ENCODE data around the gene METTL16. TPM values are rescaled to one million over a fixed set of nuclear protein-coding genes. Genes with fewer than 3 reads are reported as not detected.

The METTL16 gene
- total RNA-seq, 1 experiment from 2014 or later: 54.1 TPM

DNA sequence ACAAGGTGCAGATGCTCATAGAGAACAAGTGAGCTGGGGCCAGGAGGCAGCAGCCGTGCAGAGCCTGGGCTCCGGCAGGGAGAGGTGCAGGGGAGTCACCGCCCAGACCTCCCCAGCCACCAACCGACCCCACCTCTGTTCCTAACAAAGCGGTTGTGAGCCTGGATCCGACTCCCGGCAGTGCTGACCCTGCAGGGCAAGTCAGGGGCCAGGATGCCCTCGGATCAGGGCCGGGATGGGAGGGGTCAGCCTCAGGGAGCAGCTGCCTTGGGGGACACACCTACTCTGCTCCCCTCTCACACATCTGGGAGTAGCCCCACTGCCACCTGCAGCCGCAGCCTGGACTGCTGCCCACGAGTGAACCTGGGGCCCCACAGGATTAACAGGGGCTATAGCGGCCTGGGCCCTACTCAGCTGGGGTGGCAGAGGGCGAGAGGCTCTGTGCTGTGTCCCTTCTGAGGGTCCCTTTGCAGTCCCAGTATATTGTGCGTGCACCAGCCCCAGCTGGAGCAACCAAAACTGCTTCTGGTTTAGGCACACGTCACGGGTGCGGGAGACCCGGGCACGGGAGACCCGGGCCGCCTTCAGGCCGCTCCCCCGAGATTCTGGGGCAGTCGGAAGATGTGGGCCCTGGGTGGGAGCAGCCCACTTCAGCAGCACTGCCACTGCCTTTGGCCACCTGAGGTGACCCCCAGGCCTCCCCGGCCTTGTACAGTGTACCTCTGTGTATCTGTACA lies 132.0 kb downstream of the METTL16 start:
- DNase-seq (ENCODE audit: low spot score) (no peak), ATAC-seq (no peak)
- ChIA-PET CTCF (interaction anchor here (1.4 to 7.4 kb wide), 4 partner anchors 10 to 37 kb away, joined by 7 to 268 read pairs (median 38); no protein-coding TSS in a partner anchor), POLR2A (no interaction called here)
- no peaks in the 10 kb centered on the region for H3K9me3 Mint-ChIP-seq
- TF ChIP-seq TP53 (CRISPR knock-in tag; IDR thresholded peaks at IDR 0.05): no peak
- TF ChIP-seq, protein P1, sequence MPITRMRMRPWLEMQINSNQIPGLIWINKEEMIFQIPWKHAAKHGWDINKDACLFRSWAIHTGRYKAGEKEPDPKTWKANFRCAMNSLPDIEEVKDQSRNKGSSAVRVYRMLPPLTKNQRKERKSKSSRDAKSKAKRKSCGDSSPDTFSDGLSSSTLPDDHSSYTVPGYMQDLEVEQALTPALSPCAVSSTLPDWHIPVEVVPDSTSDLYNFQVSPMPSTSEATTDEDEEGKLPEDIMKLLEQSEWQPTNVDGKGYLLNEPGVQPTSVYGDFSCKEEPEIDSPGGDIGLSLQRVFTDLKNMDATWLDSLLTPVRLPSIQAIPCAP (CRISPR knock-in tag; IDR thresholded peaks at IDR 0.05): no peak
- no peak for TF ChIP-seq ZBTB21 (CRISPR knock-in tag; IDR thresholded peaks at IDR 0.05; ENCODE audit: borderline replicate concordance)
- no peak for TF ChIP-seq ZNF121 (CRISPR knock-in tag; IDR thresholded peaks at IDR 0.05)
- H3K4me3 Mint-ChIP-seq: no peak overlapping the region
- H3K27me3 Mint-ChIP-seq (ENCODE audit: low read depth): no peaks in the 10 kb centered on the region
- H3K4me1 Mint-ChIP-seq: peaks cover 10% of the 10 kb centered on the region
- peaks cover 9% of the 10 kb centered on the region; the same call in 1 of the 2 replicates for H3K36me3 Mint-ChIP-seq
- no peak overlapping the region for H3K27ac Mint-ChIP-seq

DNA sequence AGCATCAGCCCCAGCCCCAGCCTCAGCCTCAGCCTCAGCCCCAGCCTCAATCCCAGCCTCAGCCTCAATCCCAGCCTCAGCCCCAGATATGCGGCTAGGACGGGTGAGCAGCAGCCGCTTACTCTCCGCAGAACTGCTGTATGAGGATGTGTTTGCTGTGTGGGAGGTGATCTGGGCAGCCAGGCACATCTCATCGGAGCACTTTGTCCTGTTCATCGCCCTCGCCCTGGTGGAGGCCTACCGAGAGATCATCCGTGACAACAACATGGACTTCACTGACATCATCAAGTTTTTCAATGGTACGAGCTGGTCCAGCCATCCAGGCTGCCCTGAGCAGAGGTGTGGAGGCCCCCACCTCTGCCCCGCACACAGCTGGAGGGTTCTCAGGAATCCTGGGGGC lies 132.8 kb downstream of the METTL16 start:
- ChIA-PET CTCF (interaction anchor here (1.4 to 6.7 kb wide), 3 partner anchors 9 to 37 kb away, joined by 7 to 67 read pairs (median 9); no protein-coding TSS in a partner anchor), POLR2A (no interaction called here)
- TF ChIP-seq, protein P2, sequence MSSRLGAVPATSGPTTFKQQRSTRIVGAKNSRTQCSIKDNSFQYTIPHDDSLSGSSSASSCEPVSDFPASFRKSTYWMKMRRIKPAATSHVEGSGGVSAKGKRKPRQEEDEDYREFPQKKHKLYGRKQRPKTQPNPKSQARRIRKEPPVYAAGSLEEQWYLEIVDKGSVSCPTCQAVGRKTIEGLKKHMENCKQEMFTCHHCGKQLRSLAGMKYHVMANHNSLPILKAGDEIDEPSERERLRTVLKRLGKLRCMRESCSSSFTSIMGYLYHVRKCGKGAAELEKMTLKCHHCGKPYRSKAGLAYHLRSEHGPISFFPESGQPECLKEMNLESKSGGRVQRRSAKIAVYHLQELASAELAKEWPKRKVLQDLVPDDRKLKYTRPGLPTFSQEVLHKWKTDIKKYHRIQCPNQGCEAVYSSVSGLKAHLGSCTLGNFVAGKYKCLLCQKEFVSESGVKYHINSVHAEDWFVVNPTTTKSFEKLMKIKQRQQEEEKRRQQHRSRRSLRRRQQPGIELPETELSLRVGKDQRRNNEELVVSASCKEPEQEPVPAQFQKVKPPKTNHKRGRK (CRISPR knock-in tag; IDR thresholded peaks at IDR 0.05; ENCODE audit: borderline replicate concordance): no peak
- TF ChIP-seq, protein P3, sequence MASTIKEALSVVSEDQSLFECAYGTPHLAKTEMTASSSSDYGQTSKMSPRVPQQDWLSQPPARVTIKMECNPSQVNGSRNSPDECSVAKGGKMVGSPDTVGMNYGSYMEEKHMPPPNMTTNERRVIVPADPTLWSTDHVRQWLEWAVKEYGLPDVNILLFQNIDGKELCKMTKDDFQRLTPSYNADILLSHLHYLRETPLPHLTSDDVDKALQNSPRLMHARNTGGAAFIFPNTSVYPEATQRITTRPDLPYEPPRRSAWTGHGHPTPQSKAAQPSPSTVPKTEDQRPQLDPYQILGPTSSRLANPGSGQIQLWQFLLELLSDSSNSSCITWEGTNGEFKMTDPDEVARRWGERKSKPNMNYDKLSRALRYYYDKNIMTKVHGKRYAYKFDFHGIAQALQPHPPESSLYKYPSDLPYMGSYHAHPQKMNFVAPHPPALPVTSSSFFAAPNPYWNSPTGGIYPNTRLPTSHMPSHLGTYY (CRISPR knock-in tag; IDR thresholded peaks at IDR 0.05): no peak
- TF ChIP-seq, protein P4, sequence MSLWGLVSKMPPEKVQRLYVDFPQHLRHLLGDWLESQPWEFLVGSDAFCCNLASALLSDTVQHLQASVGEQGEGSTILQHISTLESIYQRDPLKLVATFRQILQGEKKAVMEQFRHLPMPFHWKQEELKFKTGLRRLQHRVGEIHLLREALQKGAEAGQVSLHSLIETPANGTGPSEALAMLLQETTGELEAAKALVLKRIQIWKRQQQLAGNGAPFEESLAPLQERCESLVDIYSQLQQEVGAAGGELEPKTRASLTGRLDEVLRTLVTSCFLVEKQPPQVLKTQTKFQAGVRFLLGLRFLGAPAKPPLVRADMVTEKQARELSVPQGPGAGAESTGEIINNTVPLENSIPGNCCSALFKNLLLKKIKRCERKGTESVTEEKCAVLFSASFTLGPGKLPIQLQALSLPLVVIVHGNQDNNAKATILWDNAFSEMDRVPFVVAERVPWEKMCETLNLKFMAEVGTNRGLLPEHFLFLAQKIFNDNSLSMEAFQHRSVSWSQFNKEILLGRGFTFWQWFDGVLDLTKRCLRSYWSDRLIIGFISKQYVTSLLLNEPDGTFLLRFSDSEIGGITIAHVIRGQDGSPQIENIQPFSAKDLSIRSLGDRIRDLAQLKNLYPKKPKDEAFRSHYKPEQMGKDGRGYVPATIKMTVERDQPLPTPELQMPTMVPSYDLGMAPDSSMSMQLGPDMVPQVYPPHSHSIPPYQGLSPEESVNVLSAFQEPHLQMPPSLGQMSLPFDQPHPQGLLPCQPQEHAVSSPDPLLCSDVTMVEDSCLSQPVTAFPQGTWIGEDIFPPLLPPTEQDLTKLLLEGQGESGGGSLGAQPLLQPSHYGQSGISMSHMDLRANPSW (CRISPR knock-in tag; conservative IDR thresholded peaks at IDR 0.05; ENCODE audit: low read depth): no peak
- TF ChIP-seq TEAD4 (CRISPR knock-in tag; IDR thresholded peaks at IDR 0.05) (no peak), ELF4 (CRISPR knock-in tag; IDR thresholded peaks at IDR 0.05; ENCODE audit: low read depth) (no peak), SMAD3 (CRISPR knock-in tag; IDR thresholded peaks at IDR 0.05; ENCODE audit: borderline replicate concordance) (no peak), RELA (CRISPR knock-in tag; IDR thresholded peaks at IDR 0.05; ENCODE audit: borderline replicate concordance) (no peak), IRF2 (CRISPR knock-in tag; IDR thresholded peaks at IDR 0.05; ENCODE audit: borderline replicate concordance, low read depth) (no peak), ZNF232 (CRISPR knock-in tag; IDR thresholded peaks at IDR 0.05) (no peak)
- TF ChIP-seq, protein P5, sequence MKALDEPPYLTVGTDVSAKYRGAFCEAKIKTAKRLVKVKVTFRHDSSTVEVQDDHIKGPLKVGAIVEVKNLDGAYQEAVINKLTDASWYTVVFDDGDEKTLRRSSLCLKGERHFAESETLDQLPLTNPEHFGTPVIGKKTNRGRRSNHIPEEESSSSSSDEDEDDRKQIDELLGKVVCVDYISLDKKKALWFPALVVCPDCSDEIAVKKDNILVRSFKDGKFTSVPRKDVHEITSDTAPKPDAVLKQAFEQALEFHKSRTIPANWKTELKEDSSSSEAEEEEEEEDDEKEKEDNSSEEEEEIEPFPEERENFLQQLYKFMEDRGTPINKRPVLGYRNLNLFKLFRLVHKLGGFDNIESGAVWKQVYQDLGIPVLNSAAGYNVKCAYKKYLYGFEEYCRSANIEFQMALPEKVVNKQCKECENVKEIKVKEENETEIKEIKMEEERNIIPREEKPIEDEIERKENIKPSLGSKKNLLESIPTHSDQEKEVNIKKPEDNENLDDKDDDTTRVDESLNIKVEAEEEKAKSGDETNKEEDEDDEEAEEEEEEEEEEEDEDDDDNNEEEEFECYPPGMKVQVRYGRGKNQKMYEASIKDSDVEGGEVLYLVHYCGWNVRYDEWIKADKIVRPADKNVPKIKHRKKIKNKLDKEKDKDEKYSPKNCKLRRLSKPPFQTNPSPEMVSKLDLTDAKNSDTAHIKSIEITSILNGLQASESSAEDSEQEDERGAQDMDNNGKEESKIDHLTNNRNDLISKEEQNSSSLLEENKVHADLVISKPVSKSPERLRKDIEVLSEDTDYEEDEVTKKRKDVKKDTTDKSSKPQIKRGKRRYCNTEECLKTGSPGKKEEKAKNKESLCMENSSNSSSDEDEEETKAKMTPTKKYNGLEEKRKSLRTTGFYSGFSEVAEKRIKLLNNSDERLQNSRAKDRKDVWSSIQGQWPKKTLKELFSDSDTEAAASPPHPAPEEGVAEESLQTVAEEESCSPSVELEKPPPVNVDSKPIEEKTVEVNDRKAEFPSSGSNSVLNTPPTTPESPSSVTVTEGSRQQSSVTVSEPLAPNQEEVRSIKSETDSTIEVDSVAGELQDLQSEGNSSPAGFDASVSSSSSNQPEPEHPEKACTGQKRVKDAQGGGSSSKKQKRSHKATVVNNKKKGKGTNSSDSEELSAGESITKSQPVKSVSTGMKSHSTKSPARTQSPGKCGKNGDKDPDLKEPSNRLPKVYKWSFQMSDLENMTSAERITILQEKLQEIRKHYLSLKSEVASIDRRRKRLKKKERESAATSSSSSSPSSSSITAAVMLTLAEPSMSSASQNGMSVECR (CRISPR knock-in tag; IDR thresholded peaks at IDR 0.05; ENCODE audit: borderline replicate concordance): no peak
- TF ChIP-seq, protein P6, sequence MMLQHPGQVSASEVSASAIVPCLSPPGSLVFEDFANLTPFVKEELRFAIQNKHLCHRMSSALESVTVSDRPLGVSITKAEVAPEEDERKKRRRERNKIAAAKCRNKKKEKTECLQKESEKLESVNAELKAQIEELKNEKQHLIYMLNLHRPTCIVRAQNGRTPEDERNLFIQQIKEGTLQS (CRISPR knock-in tag; conservative IDR thresholded peaks at IDR 0.05): no peak
- DNase-seq (ENCODE audit: low spot score) (no peak), ATAC-seq (no peak)
- Mint-ChIP-seq H3K27ac (no peak overlapping the region), H3K36me3 (peaks cover 9% of the 10 kb centered on the region; the same call in 1 of the 2 replicates), H3K4me3 (no peak overlapping the region), H3K4me1 (peaks cover 6% of the 10 kb centered on the region), H3K9me3 (no peaks in the 10 kb centered on the region), H3K27me3 (ENCODE audit: low read depth) (no peaks in the 10 kb centered on the region)
